H1 (cell line): ENCODE measurements around the gene SLC5A7. TPM values are rescaled to one million over a fixed set of nuclear protein-coding genes. Genes with fewer than 3 reads are reported as not detected.

Source experiments
- CTCF ChIA-PET: fragments of 300-600 bp; sonication (Branson Sonifier 250); formaldehyde crosslinking; loops from one replicate; lab custom pipeline; 2021; ENCODE audit not compliant: partially characterized antibody; lab: Charles Lee
- POLR2A ChIA-PET: fragments of 300-600 bp; sonication (Branson Sonifier 250); formaldehyde crosslinking; loops from one replicate; lab custom pipeline; 2021; ENCODE audit warnings: inconsistent platforms; ENCODE audit not compliant: partially characterized antibody; lab: Charles Lee
- DNase-seq, 2 experiments: peaks; one replicate each; pipeline versions ENCODE4 v3.0.0 to v3.0.0-alpha.2; 2010 to 2022; ENCODE audit warnings: low spot score in 2 of 2, low read depth in 1 of 2, mixed read lengths in 1 of 2
- FAIRE-seq: peaks from 2 replicates; lab custom pipeline; 2011; peaks lifted over from hg19 to GRCh38; lab: Jason Lieb, UNC
- H2AFZ ChIP-seq: 2 replicates; pipeline ENCODE4 v1.8.1; 2012; ENCODE audit warnings: low read length, inconsistent platforms
- H2AK5ac ChIP-seq: 2 replicates; pipeline ENCODE4 v1.6.1; 2013; ENCODE audit warnings: low read depth, low read length
- H2BK120ac ChIP-seq: replicated peaks from 2 replicates; pipeline ENCODE3; 2013; ENCODE audit warnings: low read depth, low read length, inconsistent platforms
- H2BK12ac ChIP-seq: 2 replicates; pipeline ENCODE4 v1.6.1; 2013; ENCODE audit warnings: low read depth, low read length
- H2BK15ac ChIP-seq: 2 replicates; pipeline ENCODE4 v1.6.1; 2013; ENCODE audit warnings: low read length
- H2BK20ac ChIP-seq: 2 replicates; pipeline ENCODE4 v1.6.1; 2013; ENCODE audit warnings: low read length
- H2BK5ac ChIP-seq: 2 replicates; pipeline ENCODE4 v1.6.1; 2013; ENCODE audit warnings: low read depth, low read length
- H3K14ac ChIP-seq: 2 replicates; pipeline ENCODE4 v1.6.1; 2013; ENCODE audit warnings: inconsistent platforms; ENCODE audit not compliant: insufficient read length
- H3K18ac ChIP-seq: 2 replicates; pipeline ENCODE4 v1.6.1; 2013; ENCODE audit warnings: low read length; ENCODE audit errors: extremely low read depth
- H3K23ac ChIP-seq: 2 replicates; pipeline ENCODE4 v1.6.1; 2013; ENCODE audit warnings: inconsistent platforms; ENCODE audit not compliant: insufficient read length
- H3K23me2 ChIP-seq: 2 replicates; pipeline ENCODE4 v1.6.1; 2013; ENCODE audit warnings: low read depth, low read length
- H3K27ac ChIP-seq: 2 replicates; pipeline ENCODE4 v1.6.1; 2011; ENCODE audit warnings: low read depth, low read length, inconsistent platforms
- H3K27me3 ChIP-seq, 4 experiments: replicated peaks in 1 of 4; 1 replicate in 1 of 4; 2 replicates in 3 of 4; pipeline versions ENCODE4 v1.6.1 to v1.8.1; 2011 to 2013; ENCODE audit warnings: low read length in 3 of 4, mild to moderate bottlenecking in 3 of 4, inconsistent platforms in 2 of 4, mixed read lengths in 2 of 4, moderate library complexity in 1 of 4; ENCODE audit not compliant: control insufficient read depth in 3 of 4, insufficient read depth in 3 of 4; ENCODE audit errors: extremely low read depth in 1 of 4
- H3K36me3 ChIP-seq, 4 experiments: 2 replicates each; pipeline versions ENCODE4 v1.6.1 to v1.8.1; 2011 to 2013; ENCODE audit warnings: mild to moderate bottlenecking in 4 of 4, low read length in 3 of 4, moderate library complexity in 2 of 4, control low read depth in 1 of 4, inconsistent platforms in 1 of 4; ENCODE audit not compliant: insufficient read depth in 4 of 4, control insufficient read depth in 2 of 4
- H3K4ac ChIP-seq: replicated peaks from 2 replicates; pipeline ENCODE3; 2013; ENCODE audit warnings: low read length, low read depth, mixed read lengths, inconsistent platforms; ENCODE audit not compliant: insufficient read length
- H3K4me1 ChIP-seq, 4 experiments: replicated peaks in 1 of 4; 1 replicate in 1 of 4; 2 replicates in 3 of 4; pipeline versions ENCODE4 v1.6.1 to v1.8.1; 2011 to 2013; ENCODE audit warnings: low read length in 3 of 4, inconsistent platforms in 2 of 4, mixed read lengths in 1 of 4; ENCODE audit not compliant: insufficient read depth in 4 of 4, control insufficient read depth in 3 of 4
- H3K4me2 ChIP-seq, 2 experiments: 2 replicates each; pipeline versions ENCODE4 v1.6.1 to v1.8.1; 2011 to 2013; ENCODE audit warnings: low read depth in 2 of 2, low read length in 2 of 2, control low read depth in 1 of 2, inconsistent platforms in 1 of 2, mild to moderate bottlenecking in 1 of 2; ENCODE audit not compliant: insufficient read depth in 1 of 2
- H3K4me3 ChIP-seq, 4 experiments: fragments of 200-600, 300-600 bp in 1 of 4; sonication (generic), shearing (Covaris generic), sonication (Bioruptor Twin) in 1 of 4; 2 replicates each; pipeline versions ENCODE4 v1.5.1 to v1.8.1; 2011 to 2016; ENCODE audit warnings: low read length in 4 of 4, low read depth in 3 of 4, control low read depth in 2 of 4, inconsistent platforms in 2 of 4, mild to moderate bottlenecking in 2 of 4, mixed read lengths in 1 of 4, moderate library complexity in 1 of 4; ENCODE audit not compliant: insufficient read depth in 2 of 4; ENCODE audit errors: extremely low read depth in 1 of 4
- H3K56ac ChIP-seq: replicated peaks from 2 replicates; pipeline ENCODE3; 2013; ENCODE audit warnings: low read depth, mild to moderate bottlenecking, mixed read lengths, low read length, inconsistent platforms; ENCODE audit not compliant: insufficient read length
- H3K79me1 ChIP-seq: 2 replicates; pipeline ENCODE4 v1.6.1; 2013; ENCODE audit warnings: low read depth, low read length, control low read depth
- H3K79me2 ChIP-seq, 2 experiments: 2 replicates each; pipeline versions ENCODE4 v1.6.1 to v1.8.1; 2012 to 2013; ENCODE audit warnings: low read length in 2 of 2, mild to moderate bottlenecking in 2 of 2, inconsistent platforms in 1 of 2; ENCODE audit not compliant: insufficient read depth in 2 of 2, control insufficient read depth in 1 of 2
- H3K9ac ChIP-seq, 4 experiments: replicated peaks in 1 of 4; 1 replicate in 1 of 4; 2 replicates in 3 of 4; pipeline versions ENCODE4 v1.6.1 to v1.8.1; 2011 to 2013; ENCODE audit warnings: low read depth in 3 of 4, low read length in 3 of 4, control low read depth in 2 of 4, mild to moderate bottlenecking in 2 of 4, moderate library complexity in 2 of 4, inconsistent platforms in 1 of 4; ENCODE audit errors: extremely low read depth in 1 of 4
- H3K9me3 ChIP-seq, 2 experiments: 2 replicates each; pipeline versions ENCODE4 v1.6.1 to v1.8.1; 2012 to 2013; ENCODE audit warnings: mild to moderate bottlenecking in 2 of 2, moderate library complexity in 2 of 2, control low read depth in 1 of 2, inconsistent platforms in 1 of 2, low read depth in 1 of 2, low read length in 1 of 2, mixed read lengths in 1 of 2; ENCODE audit not compliant: insufficient read depth in 2 of 2
- H4K20me1 ChIP-seq, 2 experiments: replicated peaks in 1 of 2; 2 replicates each; pipeline versions ENCODE3 to v1.8.1; 2011 to 2013; ENCODE audit warnings: inconsistent platforms in 2 of 2, low read length in 2 of 2, mild to moderate bottlenecking in 1 of 2; ENCODE audit not compliant: insufficient read depth in 2 of 2, control insufficient read depth in 1 of 2
- H4K5ac ChIP-seq: 2 replicates; pipeline ENCODE4 v1.6.1; 2013; ENCODE audit warnings: low read length, low read depth, mixed read lengths, inconsistent platforms; ENCODE audit not compliant: insufficient read length
- H4K8ac ChIP-seq: 2 replicates; pipeline ENCODE4 v1.8.0; 2013; ENCODE audit warnings: mild to moderate bottlenecking, moderate library complexity, low read length, inconsistent platforms; ENCODE audit not compliant: insufficient read depth; ENCODE audit errors: extremely low read depth
- H4K91ac ChIP-seq: replicated peaks from 2 replicates; pipeline ENCODE3; 2013; ENCODE audit warnings: low read length, mixed read lengths, inconsistent platforms; ENCODE audit not compliant: insufficient read length
- BACH1 ChIP-seq: IDR thresholded peaks from 2 replicates; pipeline ENCODE4 v1.6.1; 2012; ENCODE audit warnings: low read length, improper control_type of control experiment
- CHD1 ChIP-seq: IDR thresholded peaks from 2 replicates; pipeline ENCODE4 v1.6.1; 2012; ENCODE audit warnings: low read depth, low read length, improper control_type of control experiment
- JUN ChIP-seq: IDR thresholded peaks from 2 replicates; pipeline ENCODE4 v1.6.1; 2011; ENCODE audit warnings: low read depth, mild to moderate bottlenecking, improper control_type of control experiment, low read length
- JUND ChIP-seq: IDR thresholded peaks from 2 replicates; pipeline ENCODE4 v1.6.1; 2011; ENCODE audit warnings: mild to moderate bottlenecking, improper control_type of control experiment, low read length
- POU5F1 ChIP-seq: IDR thresholded peaks from 2 replicates; pipeline ENCODE4 v1.6.1; 2011; ENCODE audit warnings: low read depth, mild to moderate bottlenecking, low read length, moderate library complexity
- SIN3A ChIP-seq, 2 experiments: IDR thresholded peaks in 1 of 2; conservative IDR thresholded peaks in 1 of 2; 2 replicates each; pipeline ENCODE4 v1.6.1; 2011 to 2012; ENCODE audit warnings: low read length in 2 of 2, improper control_type of control experiment in 1 of 2, low read depth in 1 of 2, mild to moderate bottlenecking in 1 of 2
- WGBS, 2 experiments: shearing (Covaris generic) in 1 of 2; methylation state at CpG; one replicate each; pipeline versions ENCODE4 v1.1.6 to v1.1.7; 2013 to 2015; ENCODE audit warnings: low lambda C conversion rate in 2 of 2, mixed read lengths in 2 of 2, inconsistent platforms in 1 of 2, low coverage in 1 of 2, missing lambda C conversion rate in 1 of 2; ENCODE audit not compliant: insufficient replicate concordance in 2 of 2, insufficient coverage in 1 of 2, insufficient read length in 1 of 2; ENCODE audit errors: extremely low coverage in 1 of 2, missing lambda C conversion rate in 1 of 2; 5-methylcytosine and 5-hydroxymethylcytosine counted together
- polyA plus RNA-seq, 7 experiments: library from polyadenylated mRNA; depleted of rRNA in 3 of 7; stranded (reverse) in 5 of 7; unstranded in 2 of 7; fragments of >200 nt in 5 of 7; fragments of 200-250 nt in 2 of 7; gene quantifications; 1 replicate in 5 of 7; 2 replicates in 1 of 7; 4 replicates in 1 of 7; pipeline versions ENCODE4 v1.2.1 to v1.2.3, GENCODE V29; 2011 to 2013; ENCODE audit warnings: missing spikeins in 2 of 7, mixed read lengths in 2 of 7
- total RNA-seq: library from RNA; stranded (reverse); fragmentation: NEBNext Ultra II Directional; extraction: Animal tissue kit (Norgen Biotek cat#: 25700); gene quantifications from 2 replicates; pipeline ENCODE4 v1.2.1, GENCODE V29; 2021

The SLC5A7 gene
- total and polyA plus RNA-seq, 2 of the 8 experiments (the other 6 are each of a cell fraction or from before 2014, with no cell fraction given), result 0.15 to 0.30 TPM

DNA sequence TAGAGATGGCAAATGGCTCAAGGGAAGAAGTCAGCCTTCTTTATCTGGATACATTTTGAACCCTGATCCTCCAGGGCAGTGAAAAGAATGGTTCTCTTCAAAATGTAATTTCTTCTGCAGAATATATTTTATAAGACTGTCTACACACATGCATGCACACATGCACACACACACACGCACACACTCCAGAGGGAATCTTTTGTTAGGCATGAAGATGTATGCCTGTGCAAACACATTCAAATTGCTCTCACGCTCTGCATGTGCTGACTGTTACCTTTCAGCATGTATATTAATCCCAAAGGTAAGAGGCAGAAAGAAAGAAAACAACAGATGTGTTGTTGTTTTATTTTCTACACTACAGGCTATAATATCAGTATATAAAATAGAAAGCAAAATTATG lies 43.2 kb downstream of the SLC5A7 start:
- CTCF ChIA-PET, result no interaction called here
- H2AK5ac ChIP-seq, result no peak overlapping the region
- H3K23ac ChIP-seq, result no peak overlapping the region
- no peak overlapping the region for H3K4me2 ChIP-seq
- no peak overlapping the region for H4K91ac ChIP-seq
- H4K5ac ChIP-seq, result no peak overlapping the region
- no peak overlapping the region for H3K56ac ChIP-seq
- FAIRE-seq, result no peak
- no peak overlapping the region for H2BK12ac ChIP-seq
- H3K27ac ChIP-seq, result no peak overlapping the region
- no peak overlapping the region for H3K4ac ChIP-seq
- no peak overlapping the region for H2AFZ ChIP-seq
- H3K27me3 ChIP-seq, result no peaks in the 10 kb centered on the region
- H3K36me3 ChIP-seq, result peaks cover 0 to 8% (median 0%) of the 10 kb centered on the region in 4 experiments; a peak in 2 of 8 replicates
- H3K18ac ChIP-seq, result no peak overlapping the region
- 92% methylated on average over 2 of the region's 2 CpGs; no CpG with 5 or more reads in 1 of the 2 experiments for WGBS, 2 experiments
- no peak for DNase-seq
- H2BK15ac ChIP-seq, result no peak overlapping the region
- no peaks in the 10 kb centered on the region for H3K23me2 ChIP-seq
- peaks cover 8 to 18% of the 10 kb centered on the region in 2 experiments; a peak in 3 of 4 replicates for H3K9me3 ChIP-seq
- no peak overlapping the region for H3K4me3 ChIP-seq
- H3K9ac ChIP-seq, result no peak overlapping the region
- no peaks in the 10 kb centered on the region for H4K20me1 ChIP-seq
- peaks cover 0 to 3% (median 1%) of the 10 kb centered on the region in 4 experiments; a peak in 3 of 7 replicates for H3K4me1 ChIP-seq
- no peak overlapping the region for H2BK20ac ChIP-seq
- no peaks in the 10 kb centered on the region for H3K79me1 ChIP-seq
- no peak overlapping the region for H2BK5ac ChIP-seq
- H3K79me2 ChIP-seq, result no peaks in the 10 kb centered on the region
- TF ChIP-seq POU5F1, result no peak
- TF ChIP-seq CHD1, result no peak
- no peak for TF ChIP-seq JUND
- no peak for TF ChIP-seq SIN3A (conservative IDR thresholded peaks at IDR 0.05 in 1 of 2, IDR thresholded peaks at IDR 0.05 in 1 of 2; ENCODE audit: low read depth in 1 of 2, low read length in 2 of 2)
- TF ChIP-seq BACH1, result no peak
- TF ChIP-seq JUN, result no peak
- POLR2A ChIA-PET, result no interaction called here
- no peak overlapping the region for H4K8ac ChIP-seq
- no peak overlapping the region for H2BK120ac ChIP-seq
- no peak overlapping the region for H3K14ac ChIP-seq
